GM19468 (cell line): ENCODE results near the gene TRMT1.

Experiments
- ATAC-seq: cut with Tn5 transposase; IDR thresholded peaks from one replicate; pipeline ENCODE4 v1.9.1; 2021; ENCODE audit warnings: mild to moderate bottlenecking, moderate library complexity, moderate number of reproducible peaks; ENCODE audit not compliant: unreplicated experiment; ENCODE audit errors: extremely low read depth

The TRMT1 gene

DNA sequence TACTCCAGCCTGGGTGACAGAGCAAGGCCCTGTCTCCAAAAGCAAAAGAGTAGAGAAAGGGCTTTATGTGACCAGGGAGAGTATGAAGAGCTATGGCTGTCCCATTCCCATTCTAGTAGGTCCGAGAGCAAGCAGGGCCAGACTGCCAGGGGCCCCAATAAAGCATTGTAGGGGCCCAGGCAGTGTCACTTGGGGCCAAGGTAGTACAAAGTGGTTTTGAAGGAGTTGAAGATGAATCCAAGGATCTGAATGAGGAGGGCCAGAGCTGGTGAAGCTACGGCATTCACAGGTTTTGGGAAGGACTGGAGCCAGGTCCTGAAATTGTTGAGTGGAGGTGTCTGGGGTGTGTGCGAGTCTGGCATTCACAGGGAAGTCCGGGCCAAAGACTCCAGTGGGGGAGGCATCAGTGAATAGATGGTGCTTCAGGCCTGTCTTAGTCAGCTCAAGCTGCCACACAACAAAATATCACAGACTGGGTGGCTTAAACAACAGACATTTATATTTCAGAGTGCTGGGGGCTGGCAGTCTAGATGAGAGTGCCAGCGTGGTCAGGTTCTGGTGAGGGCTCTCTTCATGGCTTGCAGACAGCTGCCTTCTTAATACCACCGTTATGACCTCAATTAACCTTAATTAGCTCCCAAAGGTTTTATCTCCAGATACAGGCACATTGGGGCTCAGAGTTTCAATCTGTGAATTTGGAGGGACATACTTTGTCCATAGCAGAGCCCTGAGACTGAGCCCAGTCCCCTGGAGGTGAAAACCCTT, 11.5 kb upstream of the TRMT1 start:
- no peak for ATAC-seq

DNA sequence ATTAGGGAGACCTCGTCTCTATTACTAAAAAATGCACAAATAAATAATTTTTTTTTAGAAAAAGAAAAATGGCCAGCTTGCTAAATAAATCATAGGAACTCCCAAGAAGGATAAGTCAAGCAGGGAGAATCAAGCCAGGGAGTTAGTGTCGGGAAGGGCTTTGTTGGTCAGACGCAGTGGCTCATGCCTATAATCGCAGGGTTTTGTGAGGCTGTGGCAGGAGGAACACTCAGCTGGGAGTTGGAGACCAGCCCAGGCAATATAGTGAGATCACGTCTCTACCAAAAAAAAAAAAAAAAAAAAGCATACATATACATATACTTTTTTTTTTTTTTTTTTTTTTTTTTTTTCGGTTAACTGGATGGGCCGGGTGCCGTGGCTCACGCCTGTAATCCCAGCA, 10.5 kb upstream of the TRMT1 start:
- no peak for ATAC-seq

DNA sequence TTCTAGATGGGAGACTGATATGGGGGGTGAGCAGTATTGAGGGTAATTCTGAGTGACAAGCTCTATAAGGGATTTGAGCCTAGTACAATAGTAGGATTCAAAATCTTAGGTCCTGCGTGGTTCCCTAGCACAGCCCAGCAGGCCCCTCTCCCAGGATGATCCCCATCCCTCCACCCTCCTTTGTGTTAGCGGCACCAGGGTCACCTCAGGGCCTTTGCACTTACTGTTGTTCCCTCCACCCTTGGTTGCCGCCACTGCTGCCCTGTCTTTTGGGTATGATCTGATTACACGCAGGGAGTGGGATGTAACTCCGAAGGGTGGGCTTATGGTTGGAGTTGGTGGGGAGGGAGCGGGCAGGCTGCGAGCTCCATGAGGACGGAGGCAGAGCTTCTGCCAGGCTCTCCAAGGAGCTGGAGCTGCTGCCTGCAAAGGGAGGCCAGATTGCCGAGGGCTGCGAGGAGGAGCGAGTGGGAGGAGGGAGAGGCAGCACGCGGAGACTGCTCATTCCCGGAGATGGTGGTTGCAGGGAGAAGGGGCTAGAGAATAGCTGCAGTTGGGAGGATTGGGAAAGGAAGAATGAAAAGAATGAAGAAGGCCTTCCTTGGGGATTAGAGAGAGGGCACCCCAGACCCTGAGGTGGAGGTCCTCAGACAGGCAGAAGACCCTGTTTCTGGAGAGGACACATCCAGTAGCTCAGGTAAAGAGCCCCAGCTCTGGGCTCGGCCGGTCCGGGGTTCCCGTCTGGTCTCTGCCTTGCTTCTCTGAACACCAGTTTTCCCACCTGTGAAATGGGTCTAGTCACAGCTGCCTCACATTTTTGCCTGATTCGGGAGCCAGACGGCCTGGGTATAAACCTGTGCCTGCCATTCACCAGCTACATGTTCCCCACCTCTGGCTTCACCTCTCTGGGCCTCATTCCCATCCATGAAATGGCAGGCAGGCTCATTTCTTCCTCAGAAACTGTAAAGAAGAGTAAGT, 6.7 kb upstream of the TRMT1 start:
- ATAC-seq = no peak

DNA sequence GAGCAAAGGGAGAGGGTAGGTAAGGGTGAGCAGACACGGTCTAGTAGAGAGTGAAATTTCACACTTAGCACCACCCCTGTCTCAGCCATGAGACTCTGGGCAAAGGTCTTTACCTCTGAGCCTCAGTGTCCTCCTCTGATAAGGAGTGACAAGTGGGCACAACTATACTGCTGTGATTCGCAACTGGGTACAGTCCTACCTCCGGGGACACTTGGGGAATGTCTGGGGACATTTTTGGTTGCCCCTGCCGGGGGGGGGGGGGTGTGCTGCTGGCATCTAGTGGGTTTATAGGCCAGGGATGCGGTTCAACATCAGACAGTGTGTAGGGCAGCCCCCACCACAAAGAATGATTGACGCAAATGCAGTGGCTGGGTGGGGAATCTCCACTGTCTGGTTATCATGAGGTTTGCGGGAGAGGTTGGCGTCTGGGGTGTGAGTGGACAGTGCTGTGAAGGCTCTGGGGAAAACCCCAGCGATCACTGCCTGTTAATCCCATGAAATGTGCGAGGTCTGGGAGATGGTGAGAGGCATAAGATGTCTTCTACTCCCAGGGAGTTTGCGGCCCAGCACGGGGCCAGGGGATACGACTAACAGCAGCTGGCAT, 5.8 kb upstream of the TRMT1 start:
- ATAC-seq = no peak

DNA sequence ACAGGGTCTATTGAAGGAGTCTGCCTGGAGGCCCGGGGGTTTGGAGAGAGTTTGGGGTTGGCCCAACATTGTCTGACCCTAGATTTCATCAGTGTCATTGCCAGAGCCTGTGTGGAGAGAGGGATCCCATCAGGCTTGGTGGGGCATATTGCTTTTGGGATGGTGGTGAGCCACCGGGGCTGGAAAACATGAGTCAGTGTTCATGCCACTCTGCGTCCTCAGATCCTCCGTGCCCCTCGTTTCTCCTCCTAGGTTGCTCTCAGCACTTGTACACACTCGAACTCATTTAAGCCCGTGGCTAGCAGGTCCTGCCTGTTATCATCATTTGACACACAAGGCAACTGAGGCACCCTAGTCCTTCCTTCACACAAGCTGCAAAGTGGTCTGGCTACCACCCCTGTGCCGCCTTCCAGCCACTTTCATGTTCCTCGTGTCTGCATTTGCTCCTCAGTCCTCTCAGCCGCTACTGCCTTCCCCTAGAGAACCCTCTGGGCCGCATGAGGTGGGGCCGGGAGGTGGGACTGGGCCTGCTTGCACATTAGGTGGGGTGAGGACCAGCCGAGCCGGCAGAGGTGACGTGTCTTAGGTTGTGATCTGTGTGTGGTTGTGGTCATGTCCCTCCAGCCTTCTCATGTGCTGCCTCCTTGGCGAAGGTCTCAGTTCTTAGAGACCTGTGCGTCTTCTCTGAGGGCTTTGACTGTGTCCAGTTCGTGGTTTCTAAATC, 5.2 kb upstream of the TRMT1 start:
- no peak for ATAC-seq

DNA sequence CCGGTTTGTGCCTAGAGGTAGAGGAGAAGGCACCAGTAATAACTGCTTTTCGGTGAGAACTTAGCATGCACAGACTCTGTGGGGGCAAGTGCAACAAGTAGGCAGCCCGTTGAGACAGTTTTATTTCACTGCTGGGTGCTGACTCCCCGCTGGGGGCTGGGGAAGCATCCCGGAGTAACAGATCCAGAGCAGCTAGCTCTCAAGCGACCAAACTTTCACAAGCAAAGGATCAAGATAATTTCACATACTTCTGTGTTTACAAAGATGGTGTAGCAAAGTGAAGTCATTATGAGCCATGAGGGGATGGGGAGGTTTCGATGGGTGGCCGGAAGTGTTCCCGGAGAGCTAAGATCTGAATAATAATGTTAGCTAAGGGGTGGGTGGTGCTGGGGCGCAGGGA, 4.3 kb upstream of the TRMT1 start:
- no peak for ATAC-seq

DNA sequence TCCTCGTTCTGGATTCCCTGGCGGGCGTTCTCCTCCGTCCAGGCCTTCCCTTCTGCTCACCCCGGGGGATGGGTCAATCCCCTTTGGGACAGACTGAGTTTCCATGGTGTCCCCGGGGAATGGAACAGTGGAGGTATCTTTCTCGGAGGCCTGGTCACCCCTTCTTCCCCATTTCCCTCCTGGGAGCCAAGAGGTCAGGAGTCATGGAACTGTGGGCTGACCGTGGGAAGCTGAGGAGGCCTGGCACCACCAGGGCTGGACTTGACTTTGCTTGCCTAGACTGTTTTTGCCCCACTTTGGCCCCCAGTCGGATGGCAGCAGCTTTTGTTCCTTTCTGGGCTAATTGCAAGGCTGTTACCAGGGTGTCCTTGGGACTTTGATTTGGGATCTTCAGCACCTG, 3.5 kb upstream of the TRMT1 start:
- ATAC-seq = no peak

DNA sequence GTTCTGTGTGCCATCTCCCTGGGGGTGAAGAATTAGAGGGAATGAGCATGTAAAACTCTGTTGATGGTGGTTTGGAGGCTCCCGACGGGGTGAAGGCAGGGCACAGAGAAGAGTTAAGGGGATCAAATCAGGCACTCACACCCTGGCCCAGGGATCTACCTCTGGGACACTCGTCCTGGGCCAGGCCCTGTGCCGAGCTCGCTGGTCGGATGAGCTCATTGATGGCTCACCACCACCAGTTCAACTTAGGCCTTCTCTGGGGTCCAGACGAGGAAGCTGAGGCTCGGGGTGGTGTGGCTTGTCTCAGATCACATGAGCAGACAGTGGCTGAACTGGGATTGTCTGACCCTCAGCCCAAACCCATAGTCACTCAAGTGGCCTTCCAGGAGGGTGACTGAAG, 3.1 kb upstream of the TRMT1 start:
- ATAC-seq = no peak

DNA sequence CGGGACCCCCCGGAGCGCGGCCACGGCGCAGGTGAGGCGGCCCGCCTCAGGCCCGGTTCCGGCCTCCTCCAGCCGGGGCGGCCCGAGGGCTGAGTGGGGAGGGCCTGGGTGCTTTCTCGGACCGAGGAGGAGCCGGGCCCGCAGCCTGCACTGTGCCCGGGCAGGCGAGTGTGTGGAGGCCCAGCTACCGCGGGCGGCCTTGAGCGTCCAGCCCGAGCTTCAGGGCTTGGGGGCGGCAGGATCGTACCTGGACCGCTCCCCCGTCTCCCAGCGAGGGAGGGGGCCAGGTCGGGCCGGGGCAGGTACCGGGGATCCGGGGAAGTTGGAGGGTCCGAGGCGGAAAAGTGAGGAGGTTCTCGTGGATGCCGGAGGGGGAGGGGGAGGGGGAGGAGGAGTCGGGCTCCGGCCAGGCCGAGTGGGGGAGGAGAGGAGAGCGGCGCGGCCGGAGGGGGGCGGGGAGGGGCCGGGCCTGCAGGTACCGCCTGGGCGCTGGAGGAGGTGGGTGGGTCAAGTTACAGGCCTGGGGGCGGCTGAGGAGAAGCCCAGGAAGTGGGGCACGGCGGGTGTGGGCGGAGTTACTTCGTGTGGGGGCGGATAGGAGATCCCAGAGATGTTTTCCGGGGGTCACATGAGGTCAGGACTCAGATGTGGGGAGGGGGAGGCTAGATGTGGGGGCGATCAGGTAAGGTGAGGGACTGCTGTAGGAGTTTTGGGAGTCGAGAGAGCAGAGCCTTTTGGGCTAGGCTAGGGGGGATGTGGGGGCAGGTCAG, 2.1 kb upstream of the TRMT1 start:
- ATAC-seq = no peak

DNA sequence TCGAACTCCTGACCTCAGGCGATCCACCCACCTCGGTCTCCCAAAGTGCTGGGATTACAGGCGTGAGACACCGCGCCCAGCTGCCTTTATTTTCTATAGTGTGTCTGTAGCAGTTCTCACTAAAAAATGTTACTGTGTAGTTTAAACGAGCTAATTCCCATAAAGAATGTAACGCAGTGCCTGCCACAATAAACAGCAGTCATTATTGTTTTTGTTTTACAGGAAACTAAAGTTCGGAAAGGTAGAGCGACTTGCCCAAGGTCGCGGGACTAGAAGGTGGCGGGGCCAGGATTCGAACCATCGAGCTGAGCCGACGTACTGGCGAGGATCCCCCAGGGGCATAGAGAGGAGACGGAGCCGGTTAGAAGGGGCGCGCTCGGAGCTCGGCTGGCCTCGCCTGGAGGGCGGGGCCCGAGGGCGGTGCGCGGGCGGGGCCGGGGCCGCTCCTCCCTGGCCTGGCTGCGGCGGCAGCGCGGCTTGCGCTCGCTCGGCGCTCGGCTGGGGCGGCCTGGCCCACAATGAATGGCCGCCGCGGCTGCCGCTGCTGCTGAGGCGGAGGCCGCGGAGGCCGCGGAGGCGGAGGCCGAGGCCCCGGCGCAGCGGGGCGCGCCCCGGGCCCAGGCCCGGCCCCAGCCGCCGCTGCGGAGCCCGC, 1.4 kb upstream of the TRMT1 start, which contains the start of gene NACC1:
Gene NACC1 (plus strand): TSS at position 493 of the 652 bp plus-strand sequence. CDS start 16,944 bp downstream, outside the sequence.
- peak; percentile 33 for ATAC-seq

DNA sequence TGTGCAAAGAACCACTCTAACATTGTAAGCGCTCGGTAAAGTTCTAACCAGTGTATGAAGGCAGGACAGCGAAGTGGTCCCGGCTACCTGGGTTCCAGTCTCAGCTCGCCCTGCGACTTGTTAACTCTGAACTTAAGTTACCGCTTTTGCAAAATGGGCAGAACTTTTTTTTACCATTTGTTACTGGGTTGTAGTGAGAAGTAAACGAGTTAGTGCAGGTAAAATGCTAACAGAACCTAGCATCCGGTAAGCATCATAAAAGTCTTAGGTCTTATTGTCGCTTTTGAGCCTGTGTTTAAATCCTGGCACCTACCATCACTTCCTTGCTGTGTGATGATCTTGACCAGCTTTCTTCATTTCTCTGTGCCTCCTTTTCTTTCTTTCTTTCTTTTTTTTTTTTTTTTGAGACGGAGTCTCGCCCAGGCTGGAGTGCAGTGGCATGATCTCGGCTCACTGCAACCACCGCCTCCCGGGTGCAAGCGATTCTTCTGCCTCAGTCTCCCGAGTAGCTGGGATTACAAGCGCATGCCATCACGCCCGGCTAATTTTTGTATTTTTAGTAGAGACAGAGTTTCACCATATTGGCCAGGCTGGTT, 734 bp upstream of the TRMT1 start:
- no peak for ATAC-seq

DNA sequence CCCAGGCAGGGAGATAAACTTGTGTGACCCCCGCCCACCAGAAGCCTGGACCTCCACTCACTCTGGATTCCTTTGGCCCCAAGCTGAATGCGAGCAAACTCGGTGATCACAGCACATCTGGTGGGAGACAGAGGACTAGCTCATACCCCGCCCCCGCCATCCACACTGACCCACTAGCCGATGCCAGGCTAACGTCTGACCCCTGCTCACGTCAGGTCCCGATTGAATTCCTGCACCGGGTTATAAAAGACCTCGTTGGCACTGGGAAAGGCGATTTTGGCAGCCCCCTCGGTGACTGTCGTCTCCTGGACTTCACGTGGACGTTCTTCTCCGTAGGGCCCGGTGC, 631 bp downstream of the TRMT1 start:
- no peak for ATAC-seq

DNA sequence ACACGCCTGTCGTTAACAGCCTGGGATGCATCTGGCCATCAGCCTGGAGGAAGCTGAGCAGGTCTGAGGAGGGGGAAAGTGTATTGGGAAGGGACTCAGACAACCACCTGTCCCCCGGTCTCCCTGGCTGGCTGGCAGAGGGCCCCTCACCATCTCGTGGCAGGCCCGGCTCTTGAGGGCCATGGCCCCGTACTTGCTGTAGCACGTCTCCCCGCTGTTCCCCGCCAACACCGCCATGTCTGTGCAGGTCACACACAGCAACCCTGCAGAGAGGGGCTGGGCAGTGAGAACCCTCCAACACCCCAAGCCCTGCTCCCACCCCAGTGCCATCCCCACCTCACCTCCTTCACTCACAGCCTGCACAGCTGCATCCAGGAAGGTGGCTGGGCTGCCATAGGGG, 4.0 kb downstream of the TRMT1 start:
- ATAC-seq = no peak

DNA sequence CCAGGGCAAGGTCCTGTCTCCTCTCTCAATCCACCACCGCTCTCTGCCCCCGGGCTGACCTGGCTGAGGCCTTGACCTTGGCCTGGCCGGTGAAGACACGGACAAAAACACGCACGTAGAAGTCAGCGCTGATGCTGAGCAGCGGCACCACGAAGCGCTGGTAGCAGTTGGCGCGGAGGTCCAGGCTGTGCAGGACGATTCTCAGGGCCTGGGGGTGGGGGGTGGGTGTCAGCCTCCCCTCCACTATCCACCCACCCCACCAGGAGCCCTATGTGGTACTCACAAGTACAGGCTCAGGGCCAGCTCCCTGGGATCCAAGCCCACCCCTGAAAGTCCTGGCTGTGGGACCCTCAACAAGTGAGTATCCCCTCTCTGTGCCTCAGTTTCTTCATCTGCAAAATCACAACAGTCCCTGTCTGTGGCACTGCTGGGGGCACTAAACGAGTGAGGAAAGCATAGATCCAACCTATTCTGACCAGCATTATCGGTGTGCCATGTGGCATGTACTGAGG, 6.4 kb downstream of the TRMT1 start:
- ATAC-seq = no peak

DNA sequence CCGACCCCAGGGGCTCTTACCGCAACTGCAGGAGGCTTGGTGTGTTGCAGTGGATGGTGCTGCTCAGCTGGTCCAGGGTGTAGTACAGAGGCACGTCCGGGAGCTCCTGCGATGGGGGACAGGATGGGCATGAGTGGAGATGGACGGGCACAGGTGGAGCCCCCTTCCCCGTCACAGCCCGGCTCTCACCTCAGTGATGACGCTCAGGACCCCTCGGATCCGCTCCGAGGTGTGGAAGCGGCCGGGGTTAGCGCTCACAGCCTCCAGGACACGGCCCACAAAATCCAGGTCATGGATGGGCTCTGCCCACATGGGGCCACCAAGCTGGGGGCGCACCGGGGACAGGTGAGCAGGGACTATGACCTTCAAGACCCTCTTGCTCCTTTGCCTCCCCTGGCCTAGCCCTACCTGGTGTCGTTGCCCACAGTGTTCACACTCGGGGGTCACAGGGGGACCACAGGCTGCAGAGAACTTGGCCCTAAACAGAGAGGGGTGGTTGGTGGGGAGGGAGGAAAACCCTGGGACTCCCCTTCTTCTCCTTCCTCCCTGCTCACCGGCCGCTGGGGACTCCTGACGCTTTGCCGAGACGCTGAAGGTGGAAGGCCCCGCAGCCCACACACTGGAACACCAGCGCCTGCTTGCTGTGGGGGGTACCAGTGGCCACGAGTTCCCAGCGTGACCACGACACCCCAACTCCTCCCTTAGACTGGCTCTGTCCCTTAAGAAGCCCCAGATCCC, 7.0 kb downstream of the TRMT1 start:
- no peak for ATAC-seq

DNA sequence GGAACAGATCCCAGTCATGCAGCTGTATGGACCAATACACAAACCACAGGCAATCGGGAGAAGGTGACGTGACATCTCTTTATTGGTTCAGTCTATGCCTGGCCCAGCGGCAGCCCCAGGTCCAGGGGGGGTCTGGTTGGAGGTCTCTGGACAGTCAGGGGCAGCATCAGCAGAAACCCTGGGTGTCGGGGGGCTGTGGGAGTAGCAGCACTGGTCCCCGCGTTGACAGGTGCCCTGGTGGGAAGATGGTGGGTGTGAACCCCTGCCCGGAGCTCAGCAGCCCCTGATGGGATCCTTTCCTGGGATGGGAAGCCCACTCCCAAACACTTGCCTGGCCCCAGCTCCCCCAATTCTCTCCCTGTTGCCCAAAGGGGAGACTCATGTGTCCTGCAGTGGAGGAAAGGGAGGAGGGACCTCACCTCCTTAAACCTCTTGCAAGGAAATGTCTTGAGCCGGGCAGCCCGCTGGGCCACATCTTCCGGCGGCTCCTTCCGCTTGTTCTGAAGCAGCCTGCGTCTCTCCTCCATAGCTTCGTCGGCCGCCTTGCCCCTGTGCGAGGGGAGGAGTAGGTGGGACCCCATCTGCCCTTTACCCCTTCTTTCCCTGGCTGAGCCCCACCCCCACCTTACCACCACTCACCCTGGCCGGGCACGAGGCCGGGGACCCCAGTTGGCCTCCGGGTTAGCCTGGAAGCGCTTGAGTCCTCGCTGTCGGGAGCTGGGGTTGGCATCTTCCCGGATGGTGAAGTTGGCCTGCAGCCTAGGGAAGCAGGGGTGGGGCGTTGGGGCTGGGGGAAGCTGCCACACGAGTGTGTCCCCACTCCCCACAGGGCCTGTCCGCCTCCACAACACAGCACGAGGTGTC, 11.5 kb downstream of the TRMT1 start:
- ATAC-seq = no peak

DNA sequence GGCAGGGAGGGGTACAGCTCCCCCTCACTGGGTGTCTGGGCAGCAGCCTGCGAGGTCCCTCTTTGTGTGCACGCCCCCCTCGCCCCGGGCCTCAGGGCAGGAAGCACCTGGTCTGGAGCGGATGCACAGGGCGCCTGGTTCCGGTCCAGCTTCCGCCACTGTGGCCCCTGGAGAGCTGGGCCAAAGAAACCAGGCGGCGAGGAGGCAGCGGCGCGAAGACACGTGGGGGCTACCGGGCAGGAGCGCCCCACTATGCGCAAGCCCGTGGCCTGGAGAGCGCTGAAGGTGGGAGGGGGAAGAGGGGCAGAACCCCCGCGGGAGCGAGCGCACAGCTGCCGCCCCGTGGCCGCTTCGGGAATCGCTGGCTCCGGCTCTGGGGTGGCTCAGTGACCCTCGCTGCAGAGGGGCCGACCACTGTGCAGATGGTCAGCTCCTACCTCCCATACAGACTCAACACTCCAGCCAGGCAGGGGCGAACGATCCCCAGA, 12.1 kb downstream of the TRMT1 start:
- ATAC-seq = peak; percentile 29
